ENCODE measurements around the gene NECAB2.

NECAB2 gene

GRCh38 chr16:83994703-83995102, 26.7 kb downstream of the NECAB2 start:
- no peak for DNase-seq

- DNase-seq: no peak
Measured at GRCh38 chr16:83995754-83996153, 27.7 kb downstream of the NECAB2 start.

DNA sequence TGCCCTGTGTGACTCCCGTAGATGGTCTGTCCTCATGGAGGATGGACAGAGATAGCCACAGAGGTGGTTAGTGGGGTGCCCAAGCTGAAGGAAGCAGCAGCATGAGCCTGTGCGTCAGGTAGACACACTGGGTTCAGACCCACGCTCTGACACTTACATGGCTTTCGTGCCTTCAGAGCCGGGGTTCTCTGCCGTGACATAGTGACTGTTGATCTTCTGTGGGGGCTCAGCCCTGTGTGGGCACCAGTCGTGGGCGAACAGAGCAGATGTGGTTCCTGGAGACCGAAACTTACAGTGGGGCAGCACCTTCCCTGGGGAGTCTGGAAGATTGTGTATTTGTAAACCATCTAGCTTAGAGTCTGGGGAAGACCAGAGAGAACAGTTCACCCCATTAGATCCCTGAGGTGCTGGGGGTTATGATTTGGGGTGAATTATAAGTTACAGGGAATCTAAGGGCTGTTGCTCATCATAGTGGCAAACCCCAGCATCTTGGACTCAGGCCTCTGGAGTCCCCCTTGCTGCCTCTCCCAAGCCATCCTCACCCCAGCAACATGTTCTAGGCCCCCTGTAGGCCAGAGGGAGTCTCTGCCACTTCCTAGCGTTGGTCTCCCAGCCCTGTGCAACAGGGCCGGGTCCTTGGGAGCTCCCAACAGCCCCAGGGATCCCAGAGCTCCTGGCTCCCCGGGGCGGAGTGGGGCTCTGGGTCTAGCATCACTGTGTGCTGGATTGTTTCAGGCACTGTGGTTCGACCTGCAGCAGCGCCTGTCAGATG, 28.6 kb downstream of the NECAB2 start:
- no peak for DNase-seq

- DNase-seq: no peak
Measured at GRCh38 chr16:83998091-83998490, 30.0 kb downstream of the NECAB2 start.

GRCh38 chr16:84000989-84001642, 33.1 kb downstream of the NECAB2 start:
- DNase-seq: no peak

DNA sequence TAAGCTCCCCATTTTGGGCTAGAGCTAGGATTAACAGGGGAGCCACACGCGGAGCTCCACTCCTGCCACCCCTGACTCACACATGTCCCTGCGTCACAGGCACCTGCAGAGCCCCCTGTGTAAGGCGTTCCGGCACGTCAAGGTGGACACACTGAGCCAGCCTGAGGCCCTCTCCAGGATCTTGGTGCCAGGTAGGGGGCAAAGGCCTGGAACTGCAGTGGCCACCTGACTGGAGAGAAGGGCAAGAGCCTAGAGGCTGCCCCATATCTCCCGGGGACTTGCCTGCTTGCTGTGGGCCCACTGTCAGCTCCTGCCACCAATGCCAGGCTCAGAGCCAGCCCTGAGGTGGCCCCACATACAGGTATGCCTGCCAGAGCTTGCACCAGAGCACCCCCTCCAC, 33.7 kb downstream of the NECAB2 start:
- no peak for DNase-seq

- no peak for DNase-seq
Measured at GRCh38 chr16:84003038-84003437, 35.0 kb downstream of the NECAB2 start.

DNA sequence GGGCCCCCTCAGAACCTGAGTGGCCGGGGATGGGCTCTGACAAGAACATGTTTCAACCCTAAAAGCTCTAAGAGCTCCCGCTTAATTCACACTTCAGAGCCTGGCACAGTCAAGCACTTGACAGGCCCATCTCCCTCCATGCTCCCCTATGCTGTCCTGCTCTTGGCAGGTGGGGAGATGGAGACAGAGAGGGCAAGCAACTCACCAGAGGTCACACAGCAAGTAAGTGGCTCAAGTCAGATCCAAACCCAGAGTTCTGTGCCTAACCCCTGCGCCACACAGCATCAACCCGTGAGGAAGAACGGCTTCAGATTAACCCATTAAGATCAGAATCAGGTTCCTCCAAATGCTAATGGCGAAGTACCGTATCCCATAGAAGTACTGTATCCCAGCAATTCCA, 36.4 kb downstream of the NECAB2 start:
- no peak for DNase-seq

DNA sequence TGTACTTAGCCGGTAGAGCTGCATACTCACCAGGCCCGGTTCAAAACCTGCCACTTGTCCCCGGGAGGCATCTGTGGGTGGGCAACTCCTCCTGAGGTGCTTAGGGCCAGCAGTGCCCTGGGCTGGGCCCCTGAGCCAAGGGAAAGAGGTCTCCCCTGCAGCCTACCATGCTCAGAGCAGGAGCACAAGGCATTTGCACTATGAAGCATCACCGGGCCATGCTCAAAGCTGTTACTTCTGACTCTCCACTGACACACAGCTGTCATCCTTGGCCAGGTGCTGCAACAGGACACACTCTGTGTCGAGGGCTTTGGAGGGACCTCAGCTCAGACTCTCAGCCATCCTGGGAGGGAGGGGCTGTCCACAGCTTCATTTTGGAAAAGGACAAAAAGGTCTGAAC, 37.3 kb downstream of the NECAB2 start:
- DNase-seq: no peak

GRCh38 chr16:84007520-84007919, 39.5 kb downstream of the NECAB2 start:
- no peak for DNase-seq

DNA sequence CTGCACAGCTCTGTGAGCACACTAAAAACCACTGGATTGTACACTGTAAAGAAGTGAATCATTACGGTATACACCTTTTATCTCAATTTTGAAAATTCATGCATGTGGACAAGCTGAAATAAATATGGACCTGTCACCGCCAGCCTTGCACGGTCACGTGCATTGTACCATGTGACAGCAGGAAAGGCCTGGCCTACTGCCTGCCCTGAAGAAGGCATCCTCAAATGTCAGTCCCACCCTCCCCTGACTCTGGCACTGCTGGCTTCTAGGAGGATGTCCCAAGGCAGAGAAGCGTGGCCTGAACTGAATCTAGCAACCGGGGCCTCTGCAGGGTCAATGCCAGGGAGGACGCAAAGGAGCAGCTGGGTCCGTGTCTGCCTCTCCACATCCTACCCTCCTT, 39.9 kb downstream of the NECAB2 start:
- no peak for DNase-seq

GRCh38 chr16:84009282-84009681, 41.2 kb downstream of the NECAB2 start:
- DNase-seq: no peak

DNA sequence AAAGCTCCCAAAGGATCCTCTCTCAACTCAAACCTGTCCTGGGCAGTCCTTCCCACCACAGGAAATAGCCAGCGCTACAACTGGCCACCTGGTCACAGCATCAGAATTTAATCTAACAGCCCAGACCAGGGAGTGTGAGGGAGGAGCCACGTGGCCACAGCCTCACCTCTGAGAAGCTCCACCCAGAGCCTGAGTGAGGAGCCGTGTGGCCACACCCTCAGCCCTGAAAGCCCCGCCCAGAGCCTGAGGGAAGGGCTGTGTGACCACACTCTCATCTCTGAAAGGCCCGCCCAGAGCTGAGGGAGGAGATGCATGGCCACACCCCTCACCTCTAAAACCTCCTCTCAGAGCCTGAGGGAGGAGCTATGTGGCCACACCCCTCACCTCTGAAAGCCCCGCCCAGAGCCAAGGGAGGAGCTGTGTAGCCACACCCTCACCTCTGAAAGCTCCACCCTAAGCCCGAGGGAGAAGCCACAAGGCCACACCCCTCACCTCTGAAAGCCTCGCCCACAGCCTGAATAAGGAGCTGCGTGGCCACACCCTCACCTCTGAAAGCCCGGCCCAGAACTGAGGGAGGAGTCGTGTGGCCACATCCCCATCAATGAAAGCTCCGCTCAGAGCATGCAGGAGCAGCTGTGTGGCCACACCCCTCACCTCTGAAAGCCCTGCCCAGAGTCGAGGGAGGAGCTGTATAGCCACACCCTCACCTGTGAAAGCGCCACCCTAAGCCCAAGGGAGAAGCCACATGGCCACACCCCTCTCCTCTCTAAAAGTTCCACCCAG, 45.9 kb downstream of the NECAB2 start:
- DNase-seq: peak; percentile 22

DNA sequence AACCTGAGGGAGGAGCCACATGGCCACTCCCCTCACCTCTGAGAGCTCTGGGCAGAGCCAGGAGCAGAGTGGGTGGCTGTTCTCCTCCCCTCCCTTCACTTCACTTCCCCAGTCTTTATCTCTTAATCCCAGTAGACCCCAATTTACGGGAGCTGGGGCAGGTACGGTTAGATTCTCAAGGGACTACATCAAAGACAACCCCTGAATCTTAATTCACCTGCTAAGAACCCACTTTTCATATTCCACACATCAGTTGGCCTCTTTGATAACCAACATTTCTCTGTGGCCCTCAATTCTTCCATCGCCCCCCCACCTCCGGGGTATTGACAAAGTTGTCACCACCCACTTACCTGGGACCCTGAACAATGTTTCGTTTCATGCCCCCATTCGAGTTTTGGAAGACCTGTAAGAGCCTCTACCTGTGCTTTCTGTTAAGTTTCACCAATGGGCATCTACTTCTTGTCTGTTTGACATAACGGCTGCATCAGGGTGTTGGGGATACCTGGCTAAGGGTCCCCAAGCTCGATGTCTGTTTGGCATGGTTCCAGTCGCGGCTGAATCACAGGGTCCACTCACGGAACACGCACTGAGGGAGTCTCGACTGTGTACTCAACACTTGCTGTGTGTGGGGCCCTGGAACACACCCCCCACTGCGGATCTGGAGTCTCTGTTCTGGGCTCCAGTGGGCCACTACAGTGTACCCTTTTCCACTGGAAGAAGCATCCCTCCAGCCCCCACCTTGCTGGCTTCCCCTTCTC, 46.7 kb downstream of the NECAB2 start:
- no peak for DNase-seq

DNA sequence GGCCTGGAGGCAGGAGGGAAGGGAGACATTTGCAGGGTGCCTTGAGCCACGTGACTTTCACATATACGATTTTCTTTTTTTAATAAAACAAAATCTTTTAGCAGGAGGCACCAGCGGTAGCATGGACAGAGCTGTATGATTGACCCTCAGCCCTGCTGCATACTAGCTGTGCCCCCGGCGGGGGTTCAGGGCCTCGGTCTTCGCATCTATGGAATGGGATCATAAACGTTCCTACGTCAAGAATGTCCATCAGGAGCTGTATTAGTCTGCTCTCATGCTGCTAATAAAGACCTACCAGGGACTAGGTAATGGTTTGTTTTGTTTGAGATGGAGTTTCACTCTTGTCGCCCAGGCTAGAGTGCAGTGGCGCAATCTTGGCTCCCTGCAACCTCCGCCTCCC, 47.4 kb downstream of the NECAB2 start:
- no peak for DNase-seq

DNA sequence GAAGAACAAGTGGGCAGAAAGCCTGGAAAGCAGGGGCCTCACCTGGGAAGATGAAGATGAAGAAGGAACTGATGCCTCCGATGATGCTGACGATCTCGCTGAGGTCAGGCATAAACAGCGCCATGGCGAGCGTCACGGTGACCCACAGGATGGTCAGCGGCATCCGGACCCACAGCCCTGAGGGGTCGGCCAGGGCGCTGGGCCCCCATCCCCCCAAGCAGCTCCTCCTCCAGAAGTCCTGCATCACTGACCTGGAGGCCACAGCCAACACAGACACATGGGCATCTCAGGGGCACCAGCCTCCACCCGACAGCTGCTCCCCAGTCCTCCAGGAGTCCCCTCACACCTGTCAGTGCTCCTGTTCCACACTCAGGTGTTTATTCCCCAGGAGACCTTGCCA, 48.4 kb downstream of the NECAB2 start:
- DNase-seq: no peak

DNA sequence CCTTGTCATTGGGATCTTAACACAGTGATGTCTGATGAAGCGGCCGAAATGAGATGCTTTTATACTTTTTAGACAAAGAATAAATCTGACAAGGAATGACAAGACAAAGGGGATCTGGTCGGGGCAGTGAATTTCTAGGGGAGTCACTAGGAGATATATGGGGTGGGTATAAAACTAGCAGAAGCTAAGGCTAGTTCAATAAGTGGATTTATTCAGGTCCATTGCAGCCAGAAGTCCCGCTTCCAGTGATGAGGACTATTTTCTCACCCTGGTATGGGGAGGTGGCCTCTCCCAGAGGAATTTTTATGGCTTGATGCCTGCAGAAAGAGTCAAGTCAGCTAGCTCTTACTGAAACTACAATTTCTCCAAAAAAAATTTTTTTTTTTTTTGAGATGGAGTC, 50.7 kb downstream of the NECAB2 start:
- DNase-seq: no peak

DNA sequence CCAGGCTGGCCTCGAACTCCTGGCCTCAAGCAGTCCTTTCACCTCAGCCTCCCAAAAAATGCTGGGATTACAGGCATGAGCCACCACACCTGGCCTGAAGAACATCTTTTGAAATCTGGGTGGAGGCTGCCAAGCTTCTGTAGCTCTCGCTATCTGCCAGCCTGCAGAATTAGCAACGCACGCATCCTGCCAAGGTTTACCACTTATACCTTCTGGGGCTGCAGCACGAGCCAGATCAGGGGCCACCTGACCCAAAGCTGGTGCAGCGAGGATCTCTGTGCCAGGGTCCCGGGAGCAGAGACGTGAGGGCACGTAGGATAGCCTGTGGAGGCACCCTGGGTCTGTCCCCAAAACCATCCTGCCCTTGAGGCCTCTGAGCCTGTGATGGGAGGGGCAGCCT, 52.3 kb downstream of the NECAB2 start:
- no peak for DNase-seq

DNA sequence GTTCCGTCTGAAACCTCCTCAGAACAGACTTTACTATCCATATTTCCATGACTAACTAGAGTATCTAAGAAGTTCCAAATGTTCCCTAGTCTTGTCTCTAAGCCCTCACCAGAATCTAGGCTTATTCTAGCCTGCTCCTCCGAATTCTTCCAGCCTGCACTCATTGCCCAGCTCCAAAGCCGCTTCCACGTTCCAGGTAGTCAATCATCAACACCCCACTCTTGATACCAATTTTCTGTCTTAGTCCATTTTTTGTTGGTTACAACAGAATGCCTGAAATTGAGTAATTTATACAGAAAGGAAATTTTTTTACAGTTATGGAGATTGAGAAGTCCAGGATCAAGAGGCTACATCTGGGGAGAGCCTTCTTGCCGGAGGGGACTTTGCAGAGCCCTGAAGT, 53.4 kb downstream of the NECAB2 start:
- DNase-seq: no peak

DNA sequence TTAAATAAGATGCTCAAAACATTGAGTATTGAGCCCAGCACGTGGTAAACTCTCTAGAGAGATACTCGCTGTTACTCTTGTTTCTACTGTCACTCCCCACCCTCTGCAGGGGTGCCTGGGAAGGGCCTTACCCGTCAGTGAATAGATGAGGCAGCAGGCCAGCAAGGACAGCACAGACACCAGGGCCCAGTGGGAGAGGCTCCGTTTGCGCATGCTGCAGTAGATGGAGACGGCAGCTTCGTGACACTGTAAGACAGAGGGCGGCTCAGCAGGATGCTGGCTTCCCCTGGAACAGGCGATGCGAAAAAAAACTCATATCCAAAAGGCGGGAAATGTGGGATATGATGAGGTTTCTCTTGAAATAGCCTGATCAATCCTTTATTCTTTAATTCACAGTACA, 54.6 kb downstream of the NECAB2 start:
- no peak for DNase-seq

- DNase-seq: no peak
Measured at GRCh38 chr16:84024854-84025253, 56.8 kb downstream of the NECAB2 start.

- DNase-seq: no peak
Measured at GRCh38 chr16:84026606-84027005, 58.6 kb downstream of the NECAB2 start.

DNA sequence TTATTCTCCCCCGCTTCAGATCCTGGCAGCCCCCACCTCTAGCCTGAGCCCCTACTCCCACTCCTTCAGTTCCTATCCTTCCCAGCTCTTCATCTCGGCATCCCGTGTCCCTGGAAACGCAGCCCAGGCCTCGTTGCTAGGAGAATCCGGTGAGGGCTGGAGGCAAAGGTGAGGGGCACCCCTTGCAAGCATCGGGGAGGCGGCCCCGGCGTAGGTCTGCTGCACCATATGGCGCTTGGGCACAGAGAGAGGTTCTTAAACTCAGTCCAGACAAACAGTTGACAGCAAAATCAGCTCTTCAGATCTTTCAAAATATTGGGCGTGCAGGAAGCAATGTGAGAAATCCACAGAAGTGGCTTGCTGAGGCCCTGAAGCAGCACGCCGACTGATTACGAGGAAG, 59.6 kb downstream of the NECAB2 start:
- no peak for DNase-seq
